UCSD-AML1 (cell line): Measurements from ENCODE around the gene SEMA6B.
A peak's percentile ranks its signal among the peaks of the same experiment; 100 is the strongest.
"Not testable (repeated sequence)": the region's sequence is repeated elsewhere in the genome, so short reads cannot be mapped to it uniquely, and the experiment has no call there.

Experiments
- DNase-seq: peaks from one replicate; lab custom pipeline; 2025; ENCODE audit not compliant: unreplicated experiment; lab: John Stamatoyannopoulos, UW

Gene SEMA6B

DNA sequence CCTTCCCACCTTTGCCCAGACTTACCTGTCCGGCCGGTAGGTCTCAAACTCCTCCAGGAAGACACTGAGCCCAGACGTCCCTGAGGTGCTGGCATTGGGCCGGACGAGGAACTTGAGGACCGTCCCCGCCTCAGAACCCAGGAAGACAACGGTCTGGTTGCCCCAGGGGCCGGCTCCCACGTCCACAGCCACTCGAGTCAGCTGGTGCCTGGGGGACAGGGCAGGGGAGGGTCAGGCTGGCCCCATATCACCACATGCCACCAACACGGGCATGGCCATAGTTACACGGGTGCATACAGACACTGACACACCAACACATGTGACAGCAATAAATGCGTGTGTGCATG is 11.3 kb downstream of the SEMA6B start:
- no peak for DNase-seq

DNA sequence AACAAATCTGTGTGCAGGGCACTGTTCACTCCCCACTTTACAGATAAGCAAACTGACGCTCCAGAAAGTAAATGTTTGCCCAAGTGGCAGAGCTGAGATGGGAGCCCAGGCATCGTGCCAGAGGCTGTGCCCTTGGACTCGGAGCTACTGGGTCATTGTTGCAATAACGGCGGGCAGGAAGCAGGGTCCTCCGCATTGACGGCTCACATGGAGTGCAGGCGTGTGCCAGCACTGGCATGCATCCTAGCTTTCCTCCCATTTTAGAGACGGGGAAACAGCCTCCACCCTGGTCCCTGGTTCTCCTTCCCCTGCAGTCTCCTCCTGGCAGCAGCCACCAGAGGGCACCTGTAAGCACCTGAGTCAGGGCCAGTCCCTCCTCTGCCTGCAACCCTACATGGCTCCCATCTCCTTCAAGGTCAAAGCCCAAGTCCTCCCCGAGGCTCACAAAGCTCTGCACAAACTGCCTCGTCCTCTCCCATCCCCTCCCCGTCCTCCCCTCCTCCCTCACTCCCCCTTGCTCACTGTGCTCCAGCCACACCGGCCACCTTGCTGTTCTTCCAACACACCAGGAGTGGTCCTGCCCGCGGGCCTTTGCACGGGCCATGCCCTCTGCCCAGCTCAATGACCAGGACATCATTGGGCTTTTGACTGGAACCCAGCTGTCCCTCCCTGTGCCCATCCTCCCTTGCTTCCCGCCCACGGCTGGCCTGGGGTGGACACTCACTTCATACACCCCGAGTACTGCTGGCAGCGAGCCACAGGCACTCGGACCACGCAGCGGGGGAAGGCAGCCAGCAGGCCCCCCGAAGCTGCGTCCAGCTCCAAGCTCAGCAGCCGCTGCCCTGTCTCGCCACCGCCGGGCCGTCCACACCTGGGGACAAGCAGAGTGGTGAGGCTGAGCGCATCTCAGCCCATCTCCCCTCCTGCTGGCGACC is 11.9 kb downstream of the SEMA6B start:
- DNase-seq, result no peak

DNA sequence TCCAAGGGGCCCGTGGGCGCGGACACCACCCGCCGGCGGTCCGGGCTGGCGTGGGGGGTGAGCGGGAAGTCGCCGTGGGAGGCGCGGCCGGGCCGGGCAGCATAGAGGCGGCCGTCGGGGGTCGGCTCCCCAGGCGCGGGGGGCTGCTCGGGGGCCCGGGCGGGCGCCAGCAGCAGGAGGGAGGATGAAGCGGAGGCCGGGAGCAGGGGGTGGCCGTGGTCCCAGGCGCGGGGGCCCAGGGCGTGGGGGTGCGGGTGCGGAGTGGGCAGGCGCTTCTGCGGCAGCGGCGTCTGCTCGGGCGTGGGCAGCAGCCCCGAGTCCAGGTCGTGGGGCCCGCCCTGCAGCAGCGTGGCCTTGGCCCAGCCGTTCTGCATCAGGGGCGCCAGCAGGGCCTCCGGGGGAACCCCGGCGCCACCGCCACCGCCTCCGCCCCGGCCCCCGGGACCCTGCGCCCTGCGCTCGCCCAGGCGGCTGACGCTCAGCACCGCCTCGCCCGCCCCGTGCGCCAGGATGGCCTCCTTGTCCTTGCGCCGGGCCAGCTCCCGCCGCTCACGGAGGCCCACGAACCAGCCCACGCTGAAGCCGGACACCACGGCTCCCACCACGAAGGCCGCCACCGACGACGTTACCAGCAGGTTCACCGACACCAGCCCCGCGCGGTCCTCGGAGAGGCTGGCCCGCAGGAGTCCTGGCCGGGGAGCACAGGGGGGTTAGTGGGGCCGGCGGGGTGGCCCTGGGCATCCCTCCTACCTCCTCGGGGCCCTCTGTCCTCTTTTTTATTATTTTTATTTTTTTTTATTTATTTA is 15.4 kb downstream of the SEMA6B start:
- no peak for DNase-seq

DNA sequence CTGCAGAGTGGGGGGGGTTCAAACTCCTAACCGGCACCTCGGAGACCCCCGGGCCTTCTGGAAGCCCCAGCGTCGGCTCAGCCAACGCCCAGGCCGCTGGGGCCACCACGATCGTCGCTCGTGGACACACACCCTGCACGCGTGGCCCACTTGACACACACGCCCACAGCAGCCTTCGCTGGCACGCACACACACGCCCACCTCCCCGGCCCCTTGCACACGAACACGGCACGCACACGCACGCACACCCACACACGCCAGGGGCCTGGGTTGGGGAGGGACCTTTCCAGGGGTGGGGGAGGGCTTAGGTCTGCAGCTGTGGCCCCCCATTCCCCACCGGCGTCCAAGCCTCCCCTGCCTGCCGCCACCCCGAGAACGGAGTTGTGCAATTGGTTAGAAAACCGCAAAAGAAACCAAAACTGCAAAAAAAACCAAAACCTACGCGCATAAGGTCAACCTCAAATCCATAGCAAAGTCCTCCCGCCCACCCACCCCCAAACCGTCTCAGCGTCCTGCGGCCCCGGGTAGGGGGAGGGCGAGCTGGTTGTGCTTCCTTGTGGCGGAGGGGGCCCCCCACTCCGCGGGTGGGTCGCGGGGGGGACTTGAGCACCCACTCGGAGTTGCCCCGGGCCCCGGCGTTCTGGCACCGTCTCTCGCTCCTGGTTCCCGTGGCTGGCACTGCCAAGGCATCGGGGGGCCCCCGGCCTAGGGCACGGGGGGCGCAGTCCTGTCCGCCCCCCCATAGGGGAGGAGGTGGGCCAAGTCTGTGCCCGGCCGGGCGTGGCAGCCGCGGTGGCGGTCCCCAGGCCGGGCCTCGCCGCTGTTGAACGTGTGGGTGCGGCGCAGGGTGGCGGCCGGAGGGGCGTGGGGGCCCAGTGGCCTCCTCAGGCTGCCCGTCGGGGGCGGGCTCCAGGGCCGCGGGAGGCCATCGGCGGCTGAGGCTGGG is 16.3 kb downstream of the SEMA6B start:
- no peak for DNase-seq

DNA sequence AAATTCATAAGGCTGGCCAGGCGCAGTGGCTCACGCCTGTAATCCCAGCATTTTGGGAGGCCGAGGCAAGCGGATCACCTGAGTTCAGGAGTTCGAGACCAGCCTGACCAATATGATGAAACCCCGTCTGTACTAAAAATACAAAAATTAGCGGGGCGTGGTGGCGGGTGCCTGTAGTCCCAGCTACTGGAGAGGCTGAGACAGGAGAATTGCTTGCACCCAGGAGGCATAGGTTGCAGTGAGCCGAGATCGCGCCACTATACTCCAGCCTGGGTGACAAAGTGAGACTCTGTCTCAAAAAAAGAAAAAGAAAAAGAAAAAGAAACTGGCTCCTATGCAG is 17.7 kb downstream of the SEMA6B start:
- not testable (repeated sequence) for DNase-seq

DNA sequence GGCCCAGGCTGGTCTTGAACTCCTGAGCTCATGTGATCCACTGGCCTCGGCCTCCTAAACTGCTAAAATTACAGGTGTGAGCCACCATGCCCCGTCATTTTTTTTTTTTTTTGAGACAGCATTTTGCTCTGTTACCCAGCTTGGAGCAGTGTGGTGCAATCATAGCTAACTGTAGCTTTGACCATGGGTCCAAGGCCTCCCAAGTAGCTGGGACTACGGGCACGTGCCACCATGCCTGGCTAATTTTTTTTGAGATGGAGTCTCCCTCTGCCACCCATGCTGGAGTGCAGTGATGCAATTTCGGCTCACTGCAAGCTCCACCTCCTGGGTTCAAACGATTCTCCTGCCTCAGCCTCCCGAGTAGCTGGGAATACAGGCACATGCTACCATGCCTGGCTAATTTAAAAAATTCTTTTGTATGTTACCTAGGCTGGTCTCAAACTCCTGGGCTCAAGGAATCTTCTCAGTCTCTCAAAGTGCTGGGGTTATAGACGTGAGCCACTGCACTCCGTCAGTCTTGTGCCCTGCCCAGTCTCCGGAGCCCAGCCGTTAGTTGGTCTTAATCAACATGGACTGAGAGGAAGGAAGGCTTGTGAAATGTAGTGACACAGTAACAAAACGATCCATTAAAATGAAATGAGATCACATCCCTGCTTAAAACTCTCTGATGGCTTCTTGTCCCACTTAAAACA is 18.2 kb downstream of the SEMA6B start:
- no peak for DNase-seq

DNA sequence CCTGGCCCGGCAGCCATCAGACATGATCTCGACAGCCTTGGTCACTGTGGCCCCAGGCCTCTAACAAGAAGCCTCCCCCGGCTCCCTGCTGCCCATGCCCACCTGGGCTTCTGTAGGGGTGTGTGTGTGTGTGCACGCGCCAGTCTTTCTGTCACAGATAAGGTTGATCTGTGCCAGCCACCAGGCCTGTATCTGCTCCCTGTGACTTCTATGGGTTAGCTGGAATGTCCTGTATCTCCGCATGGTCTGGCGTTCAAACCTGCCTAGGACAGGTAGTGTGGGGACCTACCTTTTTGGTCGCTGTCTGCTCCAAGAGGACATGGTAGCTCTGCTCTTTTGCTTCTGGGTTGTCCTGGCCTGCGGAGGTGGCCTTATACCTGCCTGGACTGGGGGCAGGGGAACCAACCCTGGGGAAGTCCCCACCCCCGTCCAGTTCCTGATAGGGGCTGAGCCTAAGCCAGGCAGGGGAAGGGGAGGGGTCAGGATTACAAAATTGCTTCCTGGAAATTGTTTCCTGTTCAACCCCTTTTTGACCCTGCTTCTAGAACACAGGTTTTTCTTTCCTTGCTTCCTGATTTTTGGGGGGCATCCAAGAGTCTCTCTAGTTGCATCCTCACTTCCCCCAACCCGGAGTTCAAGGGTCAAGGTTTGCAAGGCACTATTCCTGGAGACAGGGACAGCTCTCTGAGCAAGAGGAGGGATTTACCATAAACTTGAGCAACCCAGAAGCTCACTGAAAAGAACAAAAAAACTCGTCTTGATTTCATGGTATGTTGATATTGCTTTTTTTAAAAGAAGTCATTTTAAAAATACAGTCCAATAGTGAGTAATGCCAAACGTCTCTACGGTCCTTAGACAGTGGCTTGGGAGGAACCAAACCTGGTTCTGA is 19.5 kb downstream of the SEMA6B start, which contains the start of gene LRG1:
Gene LRG1, minus strand, starts transcription at position 344 of the 889 bp plus-strand sequence. Its CDS starts 23 bp downstream, at position 321.
- peak; percentile 73 for DNase-seq

DNA sequence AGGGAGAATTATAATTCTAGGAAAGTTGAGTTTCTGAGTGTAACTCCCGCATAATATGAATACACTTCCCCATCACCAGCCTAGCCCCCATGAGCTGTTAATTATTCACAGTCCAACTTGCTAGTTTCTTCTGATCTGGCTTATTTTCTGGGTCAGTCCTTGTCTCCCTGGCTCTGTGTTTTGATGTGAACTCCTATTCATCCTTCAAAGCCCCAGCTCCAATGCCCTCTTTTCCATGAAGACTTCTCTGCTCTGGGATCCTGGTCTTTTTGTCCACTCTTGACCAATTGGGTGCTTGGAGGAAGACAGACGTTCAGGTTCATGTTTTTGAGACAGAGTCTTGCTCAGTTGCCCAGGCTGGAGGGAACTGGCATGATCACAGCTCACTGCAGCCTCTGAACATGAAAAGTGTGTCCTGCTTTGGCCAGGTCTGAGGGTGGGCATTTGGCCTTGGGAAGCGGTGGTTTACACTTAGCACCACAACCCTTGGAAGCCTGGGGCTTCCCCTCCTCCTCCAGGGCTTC is 20.3 kb downstream of the SEMA6B start:
- DNase-seq, result no peak

DNA sequence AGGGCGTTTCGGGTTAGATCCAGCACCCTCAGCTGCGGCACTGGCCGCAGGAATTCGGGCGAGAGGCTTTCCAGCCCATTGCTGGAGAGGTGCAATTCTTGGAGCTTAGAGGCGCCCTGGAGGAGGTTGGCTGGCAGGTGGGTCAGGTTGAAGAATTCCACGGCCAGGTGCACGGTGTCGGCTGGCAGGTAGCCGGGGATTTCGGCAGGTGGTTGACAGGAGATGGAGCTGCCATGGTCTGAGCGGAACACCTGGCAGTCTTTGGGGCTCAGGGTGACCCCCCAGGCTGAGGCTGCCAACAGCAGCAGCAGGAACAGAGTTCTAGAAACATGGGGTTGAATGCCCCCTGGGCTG is 20.9 kb downstream of the SEMA6B start:
- DNase-seq, result no peak

DNA sequence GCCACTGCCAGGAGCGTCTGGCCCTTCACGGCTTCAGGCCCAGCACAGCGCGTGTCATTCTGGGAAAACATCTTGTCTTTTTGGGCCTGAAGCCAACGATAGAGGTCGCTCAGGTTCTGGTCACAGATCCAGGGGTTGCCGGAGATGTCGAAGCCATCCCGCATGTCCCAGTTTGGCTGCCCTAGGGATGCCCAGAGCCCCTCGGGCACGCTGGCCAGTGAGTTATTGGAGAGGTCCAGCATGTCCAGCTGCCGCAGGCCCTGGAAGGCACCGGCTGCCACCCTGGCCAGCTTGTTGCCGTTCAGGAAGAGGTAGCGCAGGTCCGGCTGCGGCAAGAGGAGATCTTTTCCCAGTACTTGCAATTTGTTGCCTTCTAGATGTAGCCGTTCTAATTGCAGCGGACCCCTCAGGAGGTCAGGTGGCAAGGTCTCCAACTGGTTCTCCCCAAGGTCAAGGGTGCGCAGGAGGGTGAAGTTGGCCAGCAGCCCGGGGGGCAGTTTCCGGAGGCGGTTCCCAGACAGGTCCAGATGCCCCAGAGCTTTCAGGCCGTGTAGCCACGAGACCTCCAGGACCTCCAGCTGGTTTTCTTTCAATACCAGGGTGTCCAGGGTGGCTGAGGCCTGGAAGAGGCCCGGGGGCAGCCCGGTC is 21.4 kb downstream of the SEMA6B start:
- no peak for DNase-seq

DNA sequence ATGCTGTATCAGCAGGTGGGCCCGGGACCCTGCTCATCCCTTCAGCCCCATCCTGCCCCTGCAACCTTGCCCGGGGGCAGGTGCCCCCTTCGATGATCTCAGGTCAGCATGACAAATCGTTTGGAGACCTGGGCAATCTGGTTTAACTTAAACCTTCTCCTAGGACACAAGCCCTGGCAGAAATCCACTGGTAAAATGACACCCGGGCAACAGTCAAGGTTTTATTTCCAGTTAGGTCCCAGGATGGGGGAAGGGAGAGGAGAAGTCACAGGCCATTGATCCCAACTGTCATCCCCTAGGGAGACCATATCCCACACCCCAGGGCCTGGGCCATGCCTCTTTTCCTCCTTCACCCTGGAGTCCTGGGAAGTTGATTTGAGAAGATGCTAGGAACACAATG is 22.7 kb downstream of the SEMA6B start:
- DNase-seq, result no peak

DNA sequence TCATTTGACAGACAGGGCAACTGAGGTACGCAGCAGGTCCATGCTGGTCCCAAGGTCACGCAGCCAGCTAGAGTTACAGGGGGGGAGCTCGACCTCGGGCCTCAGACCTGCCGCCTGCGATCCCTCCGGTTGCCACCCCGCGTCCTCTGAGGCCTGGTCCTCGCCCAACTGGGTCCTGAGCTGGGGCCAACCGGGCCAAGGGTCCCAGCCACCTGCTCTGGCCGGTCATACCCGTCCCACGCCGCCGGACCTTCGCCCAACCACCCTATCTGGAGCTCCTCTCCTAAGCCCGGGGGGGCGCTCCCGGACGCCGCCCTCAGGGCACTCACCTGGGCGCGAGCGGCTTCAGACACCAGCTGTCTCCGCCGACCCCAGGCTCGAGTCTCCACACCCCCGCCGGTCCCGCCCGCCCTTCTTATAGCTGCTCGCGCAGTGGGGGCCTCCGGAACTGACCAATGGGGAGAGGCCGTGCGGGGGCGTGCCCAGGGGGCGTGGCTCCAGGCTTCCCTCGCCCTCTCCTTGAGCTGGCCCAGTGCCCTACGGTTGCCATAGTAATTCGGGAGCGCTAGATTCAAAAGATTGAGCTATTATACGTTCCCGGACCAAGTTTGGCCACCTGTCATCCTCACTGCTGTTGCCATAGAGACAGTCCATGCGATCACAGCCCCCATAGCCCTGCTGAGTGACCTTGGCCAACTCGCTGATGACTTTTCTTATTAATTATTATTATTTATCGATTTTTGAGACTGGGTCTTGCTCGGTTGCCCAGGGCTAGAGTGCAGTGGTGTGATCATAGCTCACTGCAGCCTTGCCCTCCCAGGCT is 24.4 kb downstream of the SEMA6B start, which contains the start of gene PLIN5:
Gene PLIN5, minus strand, starts transcription at position 389 of the 823 bp plus-strand sequence. CDS start 1,150 bp downstream, outside the sequence.
- DNase-seq, result no peak

DNA sequence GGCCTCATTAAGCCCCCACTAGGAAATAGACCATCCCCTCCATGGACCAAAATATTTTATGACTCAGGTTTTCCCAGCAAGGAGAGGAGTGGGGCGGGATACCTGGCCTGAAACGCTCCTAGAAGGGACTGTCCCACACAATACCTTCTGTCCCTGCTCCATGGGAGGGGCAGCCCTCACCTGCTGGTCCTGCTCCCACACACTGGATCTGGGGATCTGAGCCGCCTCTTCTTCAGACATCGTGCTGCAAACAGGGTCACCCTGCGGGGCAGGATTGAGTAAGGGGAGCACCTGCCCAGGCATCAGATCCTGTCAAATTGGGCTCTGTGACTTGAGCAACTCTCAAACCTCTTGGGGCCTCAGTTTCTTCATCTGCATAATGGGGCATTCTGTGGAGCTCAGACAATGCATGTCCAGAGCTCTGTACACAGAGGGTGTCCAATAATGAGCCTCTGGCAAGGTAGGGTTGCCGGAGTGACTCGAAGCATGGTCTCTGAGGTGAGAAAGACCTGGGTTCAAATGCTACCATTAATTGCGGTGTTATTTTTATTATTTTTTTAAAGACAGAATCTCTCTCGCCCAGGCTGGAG is 25.6 kb downstream of the SEMA6B start:
- no peak for DNase-seq

DNA sequence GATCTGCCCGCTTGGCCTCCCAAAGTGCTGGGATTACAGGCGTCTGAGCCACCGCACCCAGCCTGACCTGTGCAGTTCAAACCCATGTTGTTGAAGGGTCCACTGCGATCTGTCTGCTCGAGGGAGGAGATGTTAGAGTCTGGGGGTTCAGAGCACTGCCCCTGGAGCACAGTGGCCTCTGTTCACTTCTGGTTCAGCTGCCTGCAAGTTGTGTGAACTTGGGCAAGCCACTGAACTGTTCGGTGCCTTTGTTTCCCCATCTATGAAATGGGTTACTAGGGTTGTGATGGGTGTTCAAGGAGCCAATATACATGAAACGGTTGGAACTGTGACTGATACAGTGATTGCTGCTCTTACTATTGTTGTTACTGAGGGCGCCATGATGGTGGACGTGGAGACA is 26.1 kb downstream of the SEMA6B start:
- no peak for DNase-seq

DNA sequence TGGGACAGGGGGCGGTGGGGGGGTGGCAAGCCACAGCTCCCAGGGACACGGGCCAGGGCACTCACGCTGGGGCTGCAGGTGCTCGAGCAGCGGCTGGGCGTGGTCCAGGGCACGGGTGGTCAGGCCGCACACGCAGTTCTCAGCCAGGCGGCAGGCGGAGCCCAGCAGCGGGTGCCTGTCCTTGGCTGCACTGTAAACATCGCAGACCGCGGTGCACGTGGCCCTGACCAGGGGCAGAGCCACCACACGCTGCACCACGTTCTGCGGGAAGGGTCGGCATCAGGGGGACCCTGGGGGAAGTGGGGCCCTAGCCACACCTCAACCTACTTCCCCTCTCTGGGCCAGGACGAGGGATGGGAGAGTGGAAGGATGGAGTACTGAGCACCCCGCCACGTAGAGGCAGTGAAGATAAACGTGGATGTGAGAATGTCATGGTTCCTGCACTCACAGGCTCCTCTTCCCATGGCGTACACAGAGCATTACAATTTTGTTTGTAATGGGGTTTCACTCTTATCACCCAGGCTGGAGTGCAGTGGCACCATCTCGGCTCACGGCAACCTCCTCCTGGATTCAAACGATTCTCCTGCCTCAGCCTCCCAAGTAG is 27.8 kb downstream of the SEMA6B start:
- DNase-seq, result no peak

DNA sequence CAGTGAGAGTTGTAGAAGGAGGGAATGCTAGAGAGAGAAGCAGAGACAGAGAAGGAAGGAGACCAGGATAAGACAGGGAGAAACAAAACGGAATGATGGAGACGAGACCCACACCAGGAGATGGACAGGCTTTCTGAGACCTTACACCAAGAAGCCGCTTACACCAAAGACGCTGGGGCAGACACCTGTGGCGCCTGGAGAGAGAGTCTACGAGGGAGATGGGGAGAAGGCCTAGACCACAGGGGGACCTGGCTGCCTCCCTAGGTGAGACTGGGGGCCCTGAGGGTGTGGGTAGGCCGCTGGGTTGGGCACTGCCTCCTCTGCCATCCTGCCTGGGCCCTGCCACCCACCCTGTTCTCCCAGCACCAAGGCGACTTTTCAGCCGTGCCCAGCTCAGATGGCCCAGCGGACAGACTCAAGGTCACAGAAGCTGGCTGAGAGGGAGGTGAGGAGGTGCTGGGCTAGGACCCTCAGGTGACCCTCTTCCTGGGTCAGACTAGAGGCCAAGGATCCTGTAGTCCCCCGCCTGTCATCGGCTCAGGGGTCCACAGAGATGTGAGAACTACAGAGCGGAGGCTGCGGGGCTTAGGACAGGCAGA is 29.5 kb downstream of the SEMA6B start:
- DNase-seq, result no peak

DNA sequence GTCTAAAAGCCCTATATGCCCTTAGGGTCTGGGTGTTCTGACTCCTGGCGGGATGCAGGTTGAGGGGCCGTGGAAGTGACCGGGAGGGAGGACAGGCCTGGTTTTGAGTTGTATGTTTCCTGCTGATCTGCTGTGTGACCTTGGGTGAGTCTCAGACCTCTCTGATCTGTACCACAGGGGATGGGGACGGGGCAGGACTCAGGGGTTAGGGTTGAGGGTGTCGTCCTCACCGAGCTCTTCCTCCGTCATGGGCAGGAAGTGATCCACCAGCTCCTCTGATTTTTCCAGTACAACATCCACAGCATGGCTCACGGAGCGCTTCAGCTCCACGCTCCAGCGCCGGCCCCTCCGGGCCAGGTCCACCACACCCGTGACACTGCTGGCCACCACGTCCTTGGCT is 30.6 kb downstream of the SEMA6B start:
- DNase-seq, result no peak
